ENCODE results near the gene TFAP2A.

Gene TFAP2A

GRCh38 chr6:10425975-10426780, 11.3 kb upstream of the TFAP2A start:
- no peak for DNase-seq

GRCh38 chr6:10425176-10425974, 10.5 kb upstream of the TFAP2A start:
- no peak for DNase-seq

GRCh38 chr6:10424040-10424439, 9.2 kb upstream of the TFAP2A start:
- no peak for DNase-seq

GRCh38 chr6:10422737-10423034, 7.8 kb upstream of the TFAP2A start:
- DNase-seq, result no peak

- DNase-seq, result no peak
Measured at GRCh38 chr6:10421921-10422736, 7.3 kb upstream of the TFAP2A start.

GRCh38 chr6:10421158-10421920, 6.5 kb upstream of the TFAP2A start:
- DNase-seq, result no peak

- DNase-seq, result no peak
Measured at GRCh38 chr6:10420546-10421157, 5.8 kb upstream of the TFAP2A start.

GRCh38 chr6:10419749-10420545, 5.1 kb upstream of the TFAP2A start:
- no peak for DNase-seq

- DNase-seq, result no peak
Measured at GRCh38 chr6:10418862-10419748, 4.2 kb upstream of the TFAP2A start.

GRCh38 chr6:10418361-10418861, 3.5 kb upstream of the TFAP2A start:
- no peak for DNase-seq

- no peak for DNase-seq
Measured at GRCh38 chr6:10417681-10418104, 2.8 kb upstream of the TFAP2A start.

GRCh38 chr6:10416863-10417641, 2.2 kb upstream of the TFAP2A start:
- DNase-seq, result no peak

- DNase-seq, result no peak
Measured at GRCh38 chr6:10416516-10416862, 1.6 kb upstream of the TFAP2A start.

GRCh38 chr6:10415617-10416480, 975 bp upstream of the TFAP2A start:
- no peak for DNase-seq

GRCh38 chr6:10413850-10414738, 780 bp downstream of the TFAP2A start:
- no peak for DNase-seq

GRCh38 chr6:10413262-10413849, 1.5 kb downstream of the TFAP2A start:
- DNase-seq, result no peak
